Stimulated activated CD8-positive, alpha-beta memory T cell treated with anti-CD3 and anti-CD28 coated beads, Interleukin-15, amount 100 ng/mL, for 4 hours (primary cell): ENCODE measurements around the gene ERLEC1.
A peak's percentile ranks its signal among the peaks of the same experiment; 100 is the strongest.
"Not testable (repeated sequence)": the region's sequence is repeated elsewhere in the genome, so short reads cannot be mapped to it uniquely, and the experiment has no call there.

Source experiments
- DNase-seq, 2 donors: peaks; one replicate each; pipeline ENCODE4 v3.0.0-alpha.2; 2020; ENCODE audit warnings: low read depth in 2 of 2

ERLEC1 gene

GRCh38 chr2:53786705-53787613 lies at the start of gene ERLEC1, which contains the start of gene ASB3:
Gene ERLEC1, plus strand, starts transcription at chr2:53787044. Its CDS starts 167 bp downstream, at chr2:53787211.
Gene ASB3, minus strand, starts transcription at chr2:53786953. Its CDS starts 21,381 bp downstream, at chr2:53765572.
- DNase-seq, result peak; percentile 70 to 77

GRCh38 chr2:53737091-53737490 lies 49.8 kb upstream of the ERLEC1 start:
- DNase-seq, result no peak

- DNase-seq, result no peak
Observed at GRCh38 chr2:53739032-53739431, 47.8 kb upstream of the ERLEC1 start.

GRCh38 chr2:53740170-53740569 lies 46.7 kb upstream of the ERLEC1 start:
- DNase-seq, result no peak

GRCh38 chr2:53744395-53745065 lies 42.3 kb upstream of the ERLEC1 start:
- no peak for DNase-seq

- no peak for DNase-seq
Observed at GRCh38 chr2:53750041-53750768, 36.6 kb upstream of the ERLEC1 start.

GRCh38 chr2:53751728-53752127 lies 35.1 kb upstream of the ERLEC1 start:
- DNase-seq, result no peak

GRCh38 chr2:53752385-53752784 lies 34.5 kb upstream of the ERLEC1 start:
- DNase-seq, result no peak

GRCh38 chr2:53753041-53753440 lies 33.8 kb upstream of the ERLEC1 start:
- DNase-seq, result no peak

GRCh38 chr2:53755121-53755520 lies 31.7 kb upstream of the ERLEC1 start:
- no peak for DNase-seq

- DNase-seq, result no peak
Observed at GRCh38 chr2:53756644-53757043, 30.2 kb upstream of the ERLEC1 start.

GRCh38 chr2:53757206-53757605 lies 29.6 kb upstream of the ERLEC1 start:
- DNase-seq, result not testable (repeated sequence)

- DNase-seq, result no peak
Observed at GRCh38 chr2:53765767-53766166, 21.1 kb upstream of the ERLEC1 start.

- DNase-seq, result peak; percentile 66 to 70
Observed at GRCh38 chr2:53767405-53768241, 19.2 kb upstream of the ERLEC1 start, which contains the start of gene CHAC2. Gene CHAC2, plus strand, starts transcription at chr2:53767804. Its CDS starts 83 bp downstream, at chr2:53767887.

GRCh38 chr2:53768242-53768542 lies 18.7 kb upstream of the ERLEC1 start:
- DNase-seq, result no peak

- no peak for DNase-seq
Observed at GRCh38 chr2:53769318-53769945, 17.4 kb upstream of the ERLEC1 start.

- no peak for DNase-seq
Observed at GRCh38 chr2:53770264-53770663, 16.6 kb upstream of the ERLEC1 start.

- no peak for DNase-seq
Observed at GRCh38 chr2:53777134-53777533, 9.7 kb upstream of the ERLEC1 start.

- no peak for DNase-seq
Observed at GRCh38 chr2:53778536-53779162, 8.2 kb upstream of the ERLEC1 start.

GRCh38 chr2:53780056-53780455 lies 6.8 kb upstream of the ERLEC1 start:
- DNase-seq, result no peak
